H1 (cell line): Measurements from ENCODE around the gene C19orf85. TPM values are rescaled to one million over a fixed set of nuclear protein-coding genes. Genes with fewer than 3 reads are reported as not detected.

Experiments
- CTCF ChIA-PET: fragments of 300-600 bp; sonication (Branson Sonifier 250); formaldehyde crosslinking; loops from one replicate; lab custom pipeline; 2021; ENCODE audit not compliant: partially characterized antibody; lab: Charles Lee
- POLR2A ChIA-PET: fragments of 300-600 bp; sonication (Branson Sonifier 250); formaldehyde crosslinking; loops from one replicate; lab custom pipeline; 2021; ENCODE audit warnings: inconsistent platforms; ENCODE audit not compliant: partially characterized antibody; lab: Charles Lee
- DNase-seq, 2 experiments: peaks; one replicate each; pipeline versions ENCODE4 v3.0.0 to v3.0.0-alpha.2; 2010 to 2022; ENCODE audit warnings: low spot score in 2 of 2, low read depth in 1 of 2, mixed read lengths in 1 of 2
- FAIRE-seq: peaks from 2 replicates; lab custom pipeline; 2011; peaks lifted over from hg19 to GRCh38; lab: Jason Lieb, UNC
- H2AFZ ChIP-seq: 2 replicates; pipeline ENCODE4 v1.8.1; 2012; ENCODE audit warnings: low read length, inconsistent platforms
- H2AK5ac ChIP-seq: 2 replicates; pipeline ENCODE4 v1.6.1; 2013; ENCODE audit warnings: low read depth, low read length
- H2BK120ac ChIP-seq: replicated peaks from 2 replicates; pipeline ENCODE3; 2013; ENCODE audit warnings: low read depth, low read length, inconsistent platforms
- H2BK12ac ChIP-seq: 2 replicates; pipeline ENCODE4 v1.6.1; 2013; ENCODE audit warnings: low read depth, low read length
- H2BK15ac ChIP-seq: 2 replicates; pipeline ENCODE4 v1.6.1; 2013; ENCODE audit warnings: low read length
- H2BK20ac ChIP-seq: 2 replicates; pipeline ENCODE4 v1.6.1; 2013; ENCODE audit warnings: low read length
- H2BK5ac ChIP-seq: 2 replicates; pipeline ENCODE4 v1.6.1; 2013; ENCODE audit warnings: low read depth, low read length
- H3K14ac ChIP-seq: 2 replicates; pipeline ENCODE4 v1.6.1; 2013; ENCODE audit warnings: inconsistent platforms; ENCODE audit not compliant: insufficient read length
- H3K18ac ChIP-seq: 2 replicates; pipeline ENCODE4 v1.6.1; 2013; ENCODE audit warnings: low read length; ENCODE audit errors: extremely low read depth
- H3K23ac ChIP-seq: 2 replicates; pipeline ENCODE4 v1.6.1; 2013; ENCODE audit warnings: inconsistent platforms; ENCODE audit not compliant: insufficient read length
- H3K23me2 ChIP-seq: 2 replicates; pipeline ENCODE4 v1.6.1; 2013; ENCODE audit warnings: low read depth, low read length
- H3K27ac ChIP-seq: 2 replicates; pipeline ENCODE4 v1.6.1; 2011; ENCODE audit warnings: low read depth, low read length, inconsistent platforms
- H3K27me3 ChIP-seq, 4 experiments: replicated peaks in 1 of 4; 1 replicate in 1 of 4; 2 replicates in 3 of 4; pipeline versions ENCODE4 v1.6.1 to v1.8.1; 2011 to 2013; ENCODE audit warnings: low read length in 3 of 4, mild to moderate bottlenecking in 3 of 4, inconsistent platforms in 2 of 4, mixed read lengths in 2 of 4, moderate library complexity in 1 of 4; ENCODE audit not compliant: control insufficient read depth in 3 of 4, insufficient read depth in 3 of 4; ENCODE audit errors: extremely low read depth in 1 of 4
- H3K36me3 ChIP-seq, 4 experiments: 2 replicates each; pipeline versions ENCODE4 v1.6.1 to v1.8.1; 2011 to 2013; ENCODE audit warnings: mild to moderate bottlenecking in 4 of 4, low read length in 3 of 4, moderate library complexity in 2 of 4, control low read depth in 1 of 4, inconsistent platforms in 1 of 4; ENCODE audit not compliant: insufficient read depth in 4 of 4, control insufficient read depth in 2 of 4
- H3K4ac ChIP-seq: replicated peaks from 2 replicates; pipeline ENCODE3; 2013; ENCODE audit warnings: low read length, low read depth, mixed read lengths, inconsistent platforms; ENCODE audit not compliant: insufficient read length
- H3K4me1 ChIP-seq, 4 experiments: replicated peaks in 1 of 4; 1 replicate in 1 of 4; 2 replicates in 3 of 4; pipeline versions ENCODE4 v1.6.1 to v1.8.1; 2011 to 2013; ENCODE audit warnings: low read length in 3 of 4, inconsistent platforms in 2 of 4, mixed read lengths in 1 of 4; ENCODE audit not compliant: insufficient read depth in 4 of 4, control insufficient read depth in 3 of 4
- H3K4me2 ChIP-seq, 2 experiments: 2 replicates each; pipeline versions ENCODE4 v1.6.1 to v1.8.1; 2011 to 2013; ENCODE audit warnings: low read depth in 2 of 2, low read length in 2 of 2, control low read depth in 1 of 2, inconsistent platforms in 1 of 2, mild to moderate bottlenecking in 1 of 2; ENCODE audit not compliant: insufficient read depth in 1 of 2
- H3K4me3 ChIP-seq, 4 experiments: fragments of 200-600, 300-600 bp in 1 of 4; sonication (generic), shearing (Covaris generic), sonication (Bioruptor Twin) in 1 of 4; 2 replicates each; pipeline versions ENCODE4 v1.5.1 to v1.8.1; 2011 to 2016; ENCODE audit warnings: low read length in 4 of 4, low read depth in 3 of 4, control low read depth in 2 of 4, inconsistent platforms in 2 of 4, mild to moderate bottlenecking in 2 of 4, mixed read lengths in 1 of 4, moderate library complexity in 1 of 4; ENCODE audit not compliant: insufficient read depth in 2 of 4; ENCODE audit errors: extremely low read depth in 1 of 4
- H3K56ac ChIP-seq: replicated peaks from 2 replicates; pipeline ENCODE3; 2013; ENCODE audit warnings: low read depth, mild to moderate bottlenecking, mixed read lengths, low read length, inconsistent platforms; ENCODE audit not compliant: insufficient read length
- H3K79me1 ChIP-seq: 2 replicates; pipeline ENCODE4 v1.6.1; 2013; ENCODE audit warnings: low read depth, low read length, control low read depth
- H3K79me2 ChIP-seq, 2 experiments: 2 replicates each; pipeline versions ENCODE4 v1.6.1 to v1.8.1; 2012 to 2013; ENCODE audit warnings: low read length in 2 of 2, mild to moderate bottlenecking in 2 of 2, inconsistent platforms in 1 of 2; ENCODE audit not compliant: insufficient read depth in 2 of 2, control insufficient read depth in 1 of 2
- H3K9ac ChIP-seq, 4 experiments: replicated peaks in 1 of 4; 1 replicate in 1 of 4; 2 replicates in 3 of 4; pipeline versions ENCODE4 v1.6.1 to v1.8.1; 2011 to 2013; ENCODE audit warnings: low read depth in 3 of 4, low read length in 3 of 4, control low read depth in 2 of 4, mild to moderate bottlenecking in 2 of 4, moderate library complexity in 2 of 4, inconsistent platforms in 1 of 4; ENCODE audit errors: extremely low read depth in 1 of 4
- H3K9me3 ChIP-seq, 2 experiments: 2 replicates each; pipeline versions ENCODE4 v1.6.1 to v1.8.1; 2012 to 2013; ENCODE audit warnings: mild to moderate bottlenecking in 2 of 2, moderate library complexity in 2 of 2, control low read depth in 1 of 2, inconsistent platforms in 1 of 2, low read depth in 1 of 2, low read length in 1 of 2, mixed read lengths in 1 of 2; ENCODE audit not compliant: insufficient read depth in 2 of 2
- H4K20me1 ChIP-seq, 2 experiments: replicated peaks in 1 of 2; 2 replicates each; pipeline versions ENCODE3 to v1.8.1; 2011 to 2013; ENCODE audit warnings: inconsistent platforms in 2 of 2, low read length in 2 of 2, mild to moderate bottlenecking in 1 of 2; ENCODE audit not compliant: insufficient read depth in 2 of 2, control insufficient read depth in 1 of 2
- H4K5ac ChIP-seq: 2 replicates; pipeline ENCODE4 v1.6.1; 2013; ENCODE audit warnings: low read length, low read depth, mixed read lengths, inconsistent platforms; ENCODE audit not compliant: insufficient read length
- H4K8ac ChIP-seq: 2 replicates; pipeline ENCODE4 v1.8.0; 2013; ENCODE audit warnings: mild to moderate bottlenecking, moderate library complexity, low read length, inconsistent platforms; ENCODE audit not compliant: insufficient read depth; ENCODE audit errors: extremely low read depth
- H4K91ac ChIP-seq: replicated peaks from 2 replicates; pipeline ENCODE3; 2013; ENCODE audit warnings: low read length, mixed read lengths, inconsistent platforms; ENCODE audit not compliant: insufficient read length
- BACH1 ChIP-seq: IDR thresholded peaks from 2 replicates; pipeline ENCODE4 v1.6.1; 2012; ENCODE audit warnings: low read length, improper control_type of control experiment
- CTBP2 ChIP-seq: IDR thresholded peaks from 2 replicates; pipeline ENCODE4 v1.7.0; 2011; ENCODE audit warnings: borderline replicate concordance, mild to moderate bottlenecking, moderate library complexity, mixed read lengths, low read length; ENCODE audit not compliant: insufficient read depth, insufficient read length
- EZH2 ChIP-seq: fragments of 200-600 bp; sonication (generic); IDR thresholded peaks from 2 replicates; pipeline ENCODE4 v1.7.1; 2012; ENCODE audit warnings: low read depth, mild to moderate bottlenecking, moderate library complexity, low read length, inconsistent platforms; ENCODE audit not compliant: severe bottlenecking
- HDAC2 ChIP-seq, 2 experiments: fragments of 300-600 bp in 1 of 2; sonication (generic) in 1 of 2; IDR thresholded peaks; 2 replicates each; pipeline ENCODE4 v1.6.1; 2011 to 2012; ENCODE audit warnings: low read depth in 2 of 2, low read length in 2 of 2, mild to moderate bottlenecking in 2 of 2, moderate library complexity in 2 of 2, borderline replicate concordance in 1 of 2, inconsistent platforms in 1 of 2
- JUND ChIP-seq: IDR thresholded peaks from 2 replicates; pipeline ENCODE4 v1.6.1; 2011; ENCODE audit warnings: mild to moderate bottlenecking, improper control_type of control experiment, low read length
- KDM1A ChIP-seq: fragments of 200-600, 300-600 bp; sonication (generic); IDR thresholded peaks from 2 replicates; pipeline ENCODE4 v1.7.1; 2016; ENCODE audit warnings: mild to moderate bottlenecking, low read length, borderline replicate concordance
- POLR2A ChIP-seq, 2 experiments: IDR thresholded peaks; 1 replicate in 1 of 2; 2 replicates in 1 of 2; pipeline ENCODE4 v1.6.1; 2011; ENCODE audit warnings: low read depth in 2 of 2, low read length in 2 of 2, mild to moderate bottlenecking in 2 of 2; ENCODE audit errors: control extremely low read depth in 1 of 2
- RBBP5 ChIP-seq: IDR thresholded peaks from 2 replicates; pipeline ENCODE4 v1.7.1; 2012; ENCODE audit warnings: low read depth, mild to moderate bottlenecking, inconsistent platforms, low read length, moderate library complexity, borderline replicate concordance
- SUZ12 ChIP-seq: fragments of 200-600 bp; sonication (generic); IDR thresholded peaks from 2 replicates; pipeline ENCODE4 v1.6.1; 2012; ENCODE audit warnings: mild to moderate bottlenecking, inconsistent platforms, low read length, moderate library complexity, mixed read lengths
- YY1 ChIP-seq: IDR thresholded peaks from 2 replicates; pipeline ENCODE4 v1.6.1; 2011; ENCODE audit warnings: low read depth, mild to moderate bottlenecking, low read length
- WGBS, 2 experiments: shearing (Covaris generic) in 1 of 2; methylation state at CpG; one replicate each; pipeline versions ENCODE4 v1.1.6 to v1.1.7; 2013 to 2015; ENCODE audit warnings: low lambda C conversion rate in 2 of 2, mixed read lengths in 2 of 2, inconsistent platforms in 1 of 2, low coverage in 1 of 2, missing lambda C conversion rate in 1 of 2; ENCODE audit not compliant: insufficient replicate concordance in 2 of 2, insufficient coverage in 1 of 2, insufficient read length in 1 of 2; ENCODE audit errors: extremely low coverage in 1 of 2, missing lambda C conversion rate in 1 of 2; 5-methylcytosine and 5-hydroxymethylcytosine counted together
- polyA plus RNA-seq, 7 experiments: library from polyadenylated mRNA; depleted of rRNA in 3 of 7; stranded (reverse) in 5 of 7; unstranded in 2 of 7; fragments of >200 nt in 5 of 7; fragments of 200-250 nt in 2 of 7; gene quantifications; 1 replicate in 5 of 7; 2 replicates in 1 of 7; 4 replicates in 1 of 7; pipeline versions ENCODE4 v1.2.1 to v1.2.3, GENCODE V29; 2011 to 2013; ENCODE audit warnings: missing spikeins in 2 of 7, mixed read lengths in 2 of 7
- total RNA-seq: library from RNA; stranded (reverse); fragmentation: NEBNext Ultra II Directional; extraction: Animal tissue kit (Norgen Biotek cat#: 25700); gene quantifications from 2 replicates; pipeline ENCODE4 v1.2.1, GENCODE V29; 2021
- TF ChIP-seq, protein P1 (sequence below): IDR thresholded peaks from 2 replicates; pipeline ENCODE4 v1.6.1; 2011; ENCODE audit warnings: low read depth, mild to moderate bottlenecking, low read length; ENCODE audit not compliant: insufficient read depth

C19orf85 gene
- total and polyA plus RNA-seq, 2 of the 8 experiments (the other 6 are each of a cell fraction or from before 2014, with no cell fraction given) = 2.2 to 3.2 TPM

DNA sequence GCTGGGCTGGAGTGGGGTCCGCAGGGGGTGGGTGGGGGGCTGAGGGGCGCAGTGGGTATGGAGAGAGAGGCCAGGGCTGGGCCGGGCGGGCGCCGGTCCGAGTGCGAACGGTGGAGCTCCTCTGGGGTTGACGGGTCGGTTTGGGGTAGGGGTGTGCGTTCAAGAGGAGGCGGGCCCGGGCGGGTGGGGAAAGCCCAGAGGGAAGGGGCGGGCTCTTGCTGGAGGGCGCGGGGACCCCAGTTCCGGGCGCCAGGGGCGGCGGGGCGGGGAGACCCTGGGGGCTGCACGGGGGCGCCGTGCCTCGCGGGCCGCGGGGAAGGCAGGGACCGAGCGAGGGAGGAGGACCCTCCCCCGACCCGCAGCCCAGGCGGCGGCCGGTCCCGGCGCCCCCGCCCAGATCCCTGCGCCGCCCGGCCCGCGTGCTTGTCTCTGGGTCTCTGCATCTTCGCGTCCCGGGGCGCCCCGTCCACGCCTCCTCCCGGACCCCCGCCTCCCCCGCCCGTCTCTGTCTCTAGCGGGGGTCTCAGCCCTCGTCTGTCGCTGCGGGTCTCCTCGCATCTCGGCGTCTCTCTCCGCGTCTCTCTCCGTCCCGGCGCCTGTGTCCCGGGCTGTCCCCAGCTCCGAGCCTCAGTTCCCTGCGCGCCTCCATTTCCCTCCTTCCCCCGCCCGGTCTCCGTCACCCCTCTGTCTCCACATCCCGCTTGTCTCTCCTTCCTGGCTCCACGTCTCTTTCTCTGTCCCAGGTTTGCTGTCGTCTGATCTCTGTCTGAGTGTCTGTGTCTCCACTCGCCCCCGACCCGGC, 13.2 kb downstream of the C19orf85 start:
- H4K8ac ChIP-seq = no peak overlapping the region
- H3K4me2 ChIP-seq = peak overlapping the region; percentile 73 to 93
- H2BK120ac ChIP-seq = no peak overlapping the region
- no peak overlapping the region for H3K27ac ChIP-seq
- FAIRE-seq = no peak
- no peak overlapping the region for H3K9ac ChIP-seq
- WGBS, 2 experiments = 5% methylated on average over 4 of the region's 80 CpGs; no CpG with 5 or more reads in 1 of the 2 experiments
- peaks cover 0 to 5% (median 2%) of the 10 kb centered on the region in 4 experiments; a peak in 5 of 7 replicates for H3K4me1 ChIP-seq
- no peak overlapping the region for H2BK5ac ChIP-seq
- H2BK15ac ChIP-seq = no peak overlapping the region
- peaks cover 34 to 59% (median 57%) of the 10 kb centered on the region in 4 experiments for H3K27me3 ChIP-seq
- no peak overlapping the region for H3K18ac ChIP-seq
- H2AK5ac ChIP-seq = no peak overlapping the region
- H3K4me3 ChIP-seq = peak overlapping the region; percentile 21 to 69 (median 41)
- H2AFZ ChIP-seq = no peak overlapping the region
- no peaks in the 10 kb centered on the region for H3K79me2 ChIP-seq
- H3K4ac ChIP-seq = no peak overlapping the region
- H2BK20ac ChIP-seq = no peak overlapping the region
- no peak overlapping the region for H3K23ac ChIP-seq
- no peak overlapping the region for H2BK12ac ChIP-seq
- H3K79me1 ChIP-seq = no peaks in the 10 kb centered on the region
- peaks cover 20% of the 10 kb centered on the region; the same call in 1 of the 2 replicates for H3K23me2 ChIP-seq
- no peaks in the 10 kb centered on the region for H3K9me3 ChIP-seq
- DNase-seq = peak in 1 of 2 experiments; percentile 73
- CTCF ChIA-PET = interaction anchor here (0.7 to 2.5 kb wide), 6 partner anchors 23 to 897 kb away, joined by 3 to 13 read pairs (median 4); partner anchors contain the start of gene DNAAF3
- peaks cover 0 to 14% of the 10 kb centered on the region in 2 experiments for H4K20me1 ChIP-seq
- no peak overlapping the region for H3K56ac ChIP-seq
- H3K14ac ChIP-seq = no peak overlapping the region
- peaks cover 0 to 4% (median 0%) of the 10 kb centered on the region in 4 experiments; a peak in 2 of 8 replicates for H3K36me3 ChIP-seq
- no peak overlapping the region for H4K91ac ChIP-seq
- H4K5ac ChIP-seq = no peak overlapping the region
- POLR2A ChIA-PET = interaction anchor here (0.7 to 3.0 kb wide), 10 partner anchors 11 to 334 kb away, joined by 3 to 22 read pairs (median 4); partner anchors contain the start of genes ISOC2, PPP1R12C, UBE2S and ZNF784
- TF ChIP-seq, protein P1, sequence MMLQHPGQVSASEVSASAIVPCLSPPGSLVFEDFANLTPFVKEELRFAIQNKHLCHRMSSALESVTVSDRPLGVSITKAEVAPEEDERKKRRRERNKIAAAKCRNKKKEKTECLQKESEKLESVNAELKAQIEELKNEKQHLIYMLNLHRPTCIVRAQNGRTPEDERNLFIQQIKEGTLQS = no peak
- TF ChIP-seq CTBP2 (no peak), EZH2 (peak; percentile 64), POLR2A (IDR thresholded peaks at IDR 0.05; ENCODE audit: control extremely low read depth in 1 of 2, low read depth in 2 of 2, low read length in 2 of 2) (no peak), BACH1 (no peak), RBBP5 (no peak), YY1 (no peak), KDM1A (no peak), JUND (no peak), HDAC2 (IDR thresholded peaks at IDR 0.05; ENCODE audit: borderline replicate concordance in 1 of 2, low read depth in 2 of 2, low read length in 2 of 2) (no peak), SUZ12 (peak; percentile 45)
